Hepatocyte (in vitro differentiated cells): ENCODE data around the gene JMJD1C. TPM values are rescaled to one million over a fixed set of nuclear protein-coding genes. Genes with fewer than 3 reads are reported as not detected.

ENCODE experiments used
- DNase-seq: peaks from one replicate; pipeline ENCODE4 v3.0.0-alpha.2; 2016; ENCODE audit warnings: low spot score
- H2AFZ ChIP-seq: fragments of 200-600 bp; sonication (generic); 2 replicates; pipeline ENCODE4 v1.6.0; 2016; ENCODE audit warnings: antibody characterized with exemption, mild to moderate bottlenecking
- H3K27ac ChIP-seq: fragments of 200-600 bp; sonication (generic); 2 replicates; pipeline ENCODE4 v1.5.1; 2016; ENCODE audit warnings: mild to moderate bottlenecking
- H3K27me3 ChIP-seq: fragments of 200-600 bp; sonication (generic); 2 replicates; pipeline ENCODE4 v1.6.1; 2016
- H3K36me3 ChIP-seq: fragments of 200-600 bp; sonication (generic); replicated peaks from 2 replicates; pipeline ENCODE4 v1.5.1; 2016; ENCODE audit warnings: low read depth; ENCODE audit not compliant: insufficient read depth
- H3K4me1 ChIP-seq: fragments of 200-600 bp; sonication (generic); 2 replicates; pipeline ENCODE4 v1.5.1; 2016; ENCODE audit warnings: mild to moderate bottlenecking, moderate library complexity; ENCODE audit not compliant: insufficient read depth
- H3K4me2 ChIP-seq: fragments of 200-600 bp; sonication (generic); 2 replicates; pipeline ENCODE4 v1.6.0; 2016
- H3K4me3 ChIP-seq: fragments of 200-600 bp; sonication (generic); 2 replicates; pipeline ENCODE4 v1.5.1; 2016; ENCODE audit warnings: mild to moderate bottlenecking
- H3K79me2 ChIP-seq: fragments of 200-600 bp; sonication (generic); 2 replicates; pipeline ENCODE4 v1.6.0; 2017; ENCODE audit warnings: mild to moderate bottlenecking
- H3K9me2 ChIP-seq: fragments of 200-600 bp; sonication (generic); replicated peaks from 2 replicates; pipeline ENCODE4 v1.6.0; 2017; ENCODE audit warnings: mild to moderate bottlenecking; ENCODE audit not compliant: insufficient read depth
- H3K9me3 ChIP-seq: fragments of 200-600 bp; sonication (generic); 2 replicates; pipeline ENCODE4 v1.5.1; 2016; ENCODE audit warnings: low read depth, mild to moderate bottlenecking
- H4K20me1 ChIP-seq: fragments of 200-600 bp; sonication (generic); 2 replicates; pipeline ENCODE4 v1.6.0; 2016; ENCODE audit warnings: mild to moderate bottlenecking; ENCODE audit not compliant: insufficient read depth, poor library complexity, severe bottlenecking
- EZH2 ChIP-seq: fragments of 200-600 bp; sonication (generic); IDR thresholded peaks from 2 replicates; pipeline ENCODE4 v1.6.1; 2016; ENCODE audit warnings: antibody characterized with exemption, mild to moderate bottlenecking, borderline replicate concordance
- EZH2phosphoT487 ChIP-seq: fragments of 200-600 bp; sonication (generic); IDR thresholded peaks from one replicate; pipeline ENCODE4 v1.6.1; 2018; ENCODE audit warnings: antibody characterized with exemption, mild to moderate bottlenecking, low read depth, moderate library complexity; ENCODE audit not compliant: unreplicated experiment, severe bottlenecking
- WGBS: methylation state at CpG from one replicate; pipeline ENCODE4 v1.1.6; 2016; ENCODE audit warnings: low lambda C conversion rate; ENCODE audit errors: missing lambda C conversion rate; 5-methylcytosine and 5-hydroxymethylcytosine counted together
- polyA plus RNA-seq: library from polyadenylated mRNA; unstranded; fragments of >200 nt; fragmentation: Nextera tagmentation; extraction: Ambion mirVana; gene quantifications from 2 replicates; pipeline ENCODE4 v1.2.1, GENCODE V29; 2016
- total RNA-seq: library from RNA; depleted of rRNA; stranded (reverse); fragments of >200 nt; gene quantifications from 2 replicates; pipeline ENCODE4 v1.2.3, GENCODE V29; 2014
- TF ChIP-seq, protein P1 (sequence below): fragments of 200-600 bp; sonication (generic); IDR thresholded peaks from 2 replicates; pipeline ENCODE4 v1.5.1; 2016; ENCODE audit warnings: antibody characterized with exemption, mild to moderate bottlenecking; ENCODE audit not compliant: poor library complexity

The JMJD1C gene
- total and polyA plus RNA-seq, 2 experiments from 2014 or later = 43.2 to 177 TPM

DNA sequence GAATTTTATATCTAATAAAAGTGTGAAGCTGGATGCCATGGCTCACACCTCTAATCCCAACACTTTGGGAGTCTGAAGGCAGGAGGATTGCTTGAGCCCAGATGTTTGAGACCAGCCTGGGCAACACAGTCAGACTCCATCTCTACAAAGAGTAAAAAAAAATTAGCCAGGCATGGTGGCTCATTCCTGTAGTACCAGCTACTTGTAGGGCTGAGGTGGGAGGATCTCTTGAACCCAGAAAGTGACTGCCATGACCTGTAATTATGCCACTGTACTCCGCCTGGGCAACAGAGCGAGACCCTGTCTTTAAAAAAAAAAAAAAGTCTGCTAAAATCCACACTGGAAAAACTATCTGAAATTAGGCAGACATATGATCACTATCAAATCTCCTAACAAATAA is 7.6 kb downstream of the JMJD1C start:
- H3K4me2 ChIP-seq = no peak overlapping the region
- no peak overlapping the region for H3K27ac ChIP-seq
- DNase-seq = no peak
- H3K36me3 ChIP-seq = no peaks in the 10 kb centered on the region
- TF ChIP-seq EZH2 = no peak
- TF ChIP-seq, protein P1, sequence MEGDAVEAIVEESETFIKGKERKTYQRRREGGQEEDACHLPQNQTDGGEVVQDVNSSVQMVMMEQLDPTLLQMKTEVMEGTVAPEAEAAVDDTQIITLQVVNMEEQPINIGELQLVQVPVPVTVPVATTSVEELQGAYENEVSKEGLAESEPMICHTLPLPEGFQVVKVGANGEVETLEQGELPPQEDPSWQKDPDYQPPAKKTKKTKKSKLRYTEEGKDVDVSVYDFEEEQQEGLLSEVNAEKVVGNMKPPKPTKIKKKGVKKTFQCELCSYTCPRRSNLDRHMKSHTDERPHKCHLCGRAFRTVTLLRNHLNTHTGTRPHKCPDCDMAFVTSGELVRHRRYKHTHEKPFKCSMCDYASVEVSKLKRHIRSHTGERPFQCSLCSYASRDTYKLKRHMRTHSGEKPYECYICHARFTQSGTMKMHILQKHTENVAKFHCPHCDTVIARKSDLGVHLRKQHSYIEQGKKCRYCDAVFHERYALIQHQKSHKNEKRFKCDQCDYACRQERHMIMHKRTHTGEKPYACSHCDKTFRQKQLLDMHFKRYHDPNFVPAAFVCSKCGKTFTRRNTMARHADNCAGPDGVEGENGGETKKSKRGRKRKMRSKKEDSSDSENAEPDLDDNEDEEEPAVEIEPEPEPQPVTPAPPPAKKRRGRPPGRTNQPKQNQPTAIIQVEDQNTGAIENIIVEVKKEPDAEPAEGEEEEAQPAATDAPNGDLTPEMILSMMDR = no peak
- TF ChIP-seq EZH2phosphoT487 = no peak
- H3K27me3 ChIP-seq = no peaks in the 10 kb centered on the region
- H2AFZ ChIP-seq = no peak overlapping the region
- H4K20me1 ChIP-seq = peaks cover 38% of the 10 kb centered on the region
- H3K4me1 ChIP-seq = no peaks in the 10 kb centered on the region
- WGBS = 100% methylated on average over 2 of the region's 2 CpGs
- H3K9me2 ChIP-seq = no peaks in the 10 kb centered on the region
- H3K79me2 ChIP-seq = peaks cover 100% of the 10 kb centered on the region
- no peak overlapping the region for H3K4me3 ChIP-seq
- H3K9me3 ChIP-seq = no peaks in the 10 kb centered on the region

GRCh38 chr10:63457594-63457993 is 8.2 kb downstream of the JMJD1C start:
- Histone ChIP-seq H3K4me3 (no peak overlapping the region), H4K20me1 (peaks cover 38% of the 10 kb centered on the region), H3K79me2 (peaks cover 100% of the 10 kb centered on the region), H3K9me2 (no peaks in the 10 kb centered on the region), H3K27me3 (no peaks in the 10 kb centered on the region), H3K4me2 (no peak overlapping the region), H3K9me3 (no peaks in the 10 kb centered on the region), H2AFZ (no peak overlapping the region), H3K27ac (no peak overlapping the region), H3K4me1 (no peaks in the 10 kb centered on the region), H3K36me3 (no peaks in the 10 kb centered on the region)
- TF ChIP-seq, protein P1 = no peak
- no peak for TF ChIP-seq EZH2
- no peak for TF ChIP-seq EZH2phosphoT487
- no peak for DNase-seq
- 93% methylated on average over 2 of the region's 2 CpGs for WGBS

- Histone ChIP-seq H3K9me3 (no peaks in the 10 kb centered on the region), H3K4me1 (no peaks in the 10 kb centered on the region), H3K36me3 (no peaks in the 10 kb centered on the region), H3K27me3 (no peaks in the 10 kb centered on the region), H3K27ac (no peak overlapping the region), H3K4me2 (peak overlapping the region; percentile 21), H2AFZ (no peak overlapping the region), H3K4me3 (no peak overlapping the region), H3K79me2 (peaks cover 100% of the 10 kb centered on the region), H4K20me1 (peaks cover 34% of the 10 kb centered on the region), H3K9me2 (no peaks in the 10 kb centered on the region)
- 67% methylated on average over 2 of the region's 2 CpGs for WGBS
- no peak for TF ChIP-seq EZH2phosphoT487
- TF ChIP-seq EZH2 = no peak
- TF ChIP-seq, protein P1 = no peak
- no peak for DNase-seq
These were observed 9.2 kb downstream of the JMJD1C start for GRCh38 chr10:63456437-63457210.
